Measurements from ENCODE around the gene IL27RA. TPM values are rescaled to one million over a fixed set of nuclear protein-coding genes. Genes with fewer than 3 reads are reported as not detected.

The IL27RA gene
- total RNA-seq, 1 experiment from 2014 or later: 10.2 TPM

DNA sequence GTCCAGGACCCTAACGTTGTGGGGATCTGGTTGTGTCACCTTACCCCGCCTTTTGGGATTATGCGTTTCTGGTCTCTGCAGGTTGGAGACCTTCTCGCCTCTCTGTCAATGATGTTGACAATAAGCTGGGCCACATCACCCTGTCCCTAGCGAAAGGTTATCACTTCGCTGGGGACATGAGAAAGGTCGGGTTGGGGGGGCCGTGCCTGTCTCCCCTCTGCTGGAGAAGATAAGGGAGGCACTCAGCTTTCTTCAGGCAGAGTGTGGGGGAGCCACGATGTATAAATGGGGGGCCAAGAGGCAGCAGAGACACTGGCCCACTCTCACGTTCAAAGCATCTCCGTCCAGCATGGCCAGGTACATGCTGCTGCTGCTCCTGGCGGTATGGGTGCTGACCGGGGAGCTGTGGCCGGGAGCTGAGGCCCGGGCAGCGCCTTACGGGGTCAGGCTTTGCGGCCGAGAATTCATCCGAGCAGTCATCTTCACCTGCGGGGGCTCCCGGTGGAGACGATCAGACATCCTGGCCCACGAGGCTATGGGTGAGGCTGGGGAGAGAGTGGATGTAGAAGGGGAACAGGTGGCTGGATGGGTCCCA, 3.6 kb upstream of the IL27RA start, which contains the start of gene RLN3:
TSS of gene RLN3 (plus strand) at position 293 of the 595 bp plus-strand sequence. CDS start at position 350, 57 bp downstream.
- H3K27ac ChIP-seq (ENCODE audit: low read length): no peak within 1 kb of the TSS
- peaks cover 3% of the 10 kb centered on the region; the same call in 1 of the 2 replicates for H3K4me1 ChIP-seq (ENCODE audit: control insufficient read depth, insufficient read depth, low read length)
- intact Hi-C loops (cut with micrococcal nuclease; ENCODE audit: unreplicated experiment) (no loop called here), in situ Hi-C loops (cut with HindIII; ENCODE audit: low pct_unique_long_range_greater_than_20kb, low sequenced_read_pairs) (no loop called here)
- DNase-seq (ENCODE audit: low read depth, low spot score): no peak
- no peak within 1 kb of the TSS for H3K4me3 ChIP-seq (ENCODE audit: low read depth in 2 of 2, low read length in 2 of 2)
- BruUV-seq (replicated peaks): no TSS peak
- ChIA-PET POLR2A (interaction anchor here (0.5 kb wide), 1 partner anchor 114 kb away, joined by 4 read pairs; no protein-coding TSS in a partner anchor), CTCF (interaction anchor here (0.5 kb wide), 1 partner anchor 167 kb away, joined by 13 read pairs; no protein-coding TSS in a partner anchor)
- no peak for ATAC-seq
- TF ChIP-seq TCF7L2 (IDR thresholded peaks at IDR 0.05; ENCODE audit: low read depth, low read length): no peak
- TF ChIP-seq, protein P1, sequence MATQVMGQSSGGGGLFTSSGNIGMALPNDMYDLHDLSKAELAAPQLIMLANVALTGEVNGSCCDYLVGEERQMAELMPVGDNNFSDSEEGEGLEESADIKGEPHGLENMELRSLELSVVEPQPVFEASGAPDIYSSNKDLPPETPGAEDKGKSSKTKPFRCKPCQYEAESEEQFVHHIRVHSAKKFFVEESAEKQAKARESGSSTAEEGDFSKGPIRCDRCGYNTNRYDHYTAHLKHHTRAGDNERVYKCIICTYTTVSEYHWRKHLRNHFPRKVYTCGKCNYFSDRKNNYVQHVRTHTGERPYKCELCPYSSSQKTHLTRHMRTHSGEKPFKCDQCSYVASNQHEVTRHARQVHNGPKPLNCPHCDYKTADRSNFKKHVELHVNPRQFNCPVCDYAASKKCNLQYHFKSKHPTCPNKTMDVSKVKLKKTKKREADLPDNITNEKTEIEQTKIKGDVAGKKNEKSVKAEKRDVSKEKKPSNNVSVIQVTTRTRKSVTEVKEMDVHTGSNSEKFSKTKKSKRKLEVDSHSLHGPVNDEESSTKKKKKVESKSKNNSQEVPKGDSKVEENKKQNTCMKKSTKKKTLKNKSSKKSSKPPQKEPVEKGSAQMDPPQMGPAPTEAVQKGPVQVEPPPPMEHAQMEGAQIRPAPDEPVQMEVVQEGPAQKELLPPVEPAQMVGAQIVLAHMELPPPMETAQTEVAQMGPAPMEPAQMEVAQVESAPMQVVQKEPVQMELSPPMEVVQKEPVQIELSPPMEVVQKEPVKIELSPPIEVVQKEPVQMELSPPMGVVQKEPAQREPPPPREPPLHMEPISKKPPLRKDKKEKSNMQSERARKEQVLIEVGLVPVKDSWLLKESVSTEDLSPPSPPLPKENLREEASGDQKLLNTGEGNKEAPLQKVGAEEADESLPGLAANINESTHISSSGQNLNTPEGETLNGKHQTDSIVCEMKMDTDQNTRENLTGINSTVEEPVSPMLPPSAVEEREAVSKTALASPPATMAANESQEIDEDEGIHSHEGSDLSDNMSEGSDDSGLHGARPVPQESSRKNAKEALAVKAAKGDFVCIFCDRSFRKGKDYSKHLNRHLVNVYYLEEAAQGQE (IDR thresholded peaks at IDR 0.05; ENCODE audit: insufficient read depth in 1 of 2, low read depth in 2 of 2, low read length in 1 of 2): no peak
- TF ChIP-seq POLR2AphosphoS5 (IDR thresholded peaks at IDR 0.05; ENCODE audit: low read depth, low read length): no peak
- TF ChIP-seq, protein P2, sequence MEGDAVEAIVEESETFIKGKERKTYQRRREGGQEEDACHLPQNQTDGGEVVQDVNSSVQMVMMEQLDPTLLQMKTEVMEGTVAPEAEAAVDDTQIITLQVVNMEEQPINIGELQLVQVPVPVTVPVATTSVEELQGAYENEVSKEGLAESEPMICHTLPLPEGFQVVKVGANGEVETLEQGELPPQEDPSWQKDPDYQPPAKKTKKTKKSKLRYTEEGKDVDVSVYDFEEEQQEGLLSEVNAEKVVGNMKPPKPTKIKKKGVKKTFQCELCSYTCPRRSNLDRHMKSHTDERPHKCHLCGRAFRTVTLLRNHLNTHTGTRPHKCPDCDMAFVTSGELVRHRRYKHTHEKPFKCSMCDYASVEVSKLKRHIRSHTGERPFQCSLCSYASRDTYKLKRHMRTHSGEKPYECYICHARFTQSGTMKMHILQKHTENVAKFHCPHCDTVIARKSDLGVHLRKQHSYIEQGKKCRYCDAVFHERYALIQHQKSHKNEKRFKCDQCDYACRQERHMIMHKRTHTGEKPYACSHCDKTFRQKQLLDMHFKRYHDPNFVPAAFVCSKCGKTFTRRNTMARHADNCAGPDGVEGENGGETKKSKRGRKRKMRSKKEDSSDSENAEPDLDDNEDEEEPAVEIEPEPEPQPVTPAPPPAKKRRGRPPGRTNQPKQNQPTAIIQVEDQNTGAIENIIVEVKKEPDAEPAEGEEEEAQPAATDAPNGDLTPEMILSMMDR (IDR thresholded peaks at IDR 0.05): no peak
- TF ChIP-seq SIN3A (IDR thresholded peaks at IDR 0.05; ENCODE audit: borderline replicate concordance, insufficient read depth, low read depth, low read length): no peak
- no peaks in the 10 kb centered on the region for H3K27me3 ChIP-seq (ENCODE audit: control insufficient read depth, insufficient read depth, low read length)
- no peaks in the 10 kb centered on the region for H3K9me3 ChIP-seq (ENCODE audit: control insufficient read depth, insufficient read depth, low read depth, low read length)
- no peaks in the 10 kb centered on the region; the same call in 1 of the 2 replicates for H3K36me3 ChIP-seq (ENCODE audit: control insufficient read depth, insufficient read depth, low read length)

DNA sequence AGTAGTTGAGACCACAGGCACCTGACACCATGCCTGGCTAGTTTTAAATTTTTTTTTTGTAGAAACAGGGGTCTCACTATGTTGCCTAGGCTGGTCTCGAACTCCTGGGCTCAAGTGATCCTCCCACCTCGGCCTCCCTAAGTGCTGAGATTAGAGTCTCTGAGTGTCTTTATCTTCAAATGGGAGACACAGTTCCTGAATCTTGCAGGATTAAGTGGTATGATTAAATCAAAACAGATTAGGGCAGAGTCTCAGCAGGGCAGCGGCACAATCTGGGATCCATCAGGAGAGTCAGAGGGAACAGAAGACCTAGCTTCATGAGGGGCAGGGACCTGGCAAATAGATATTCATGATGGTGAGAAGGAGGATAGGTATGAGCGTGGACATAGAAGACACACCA, 2.7 kb upstream of the IL27RA start:
- H3K27me3 ChIP-seq (ENCODE audit: control insufficient read depth, insufficient read depth, low read length): no peaks in the 10 kb centered on the region
- no peaks in the 10 kb centered on the region for H3K4me1 ChIP-seq (ENCODE audit: control insufficient read depth, insufficient read depth, low read length)
- H3K9me3 ChIP-seq (ENCODE audit: control insufficient read depth, insufficient read depth, low read depth, low read length): no peaks in the 10 kb centered on the region
- TF ChIP-seq, protein P1 (IDR thresholded peaks at IDR 0.05; ENCODE audit: insufficient read depth in 1 of 2, low read depth in 2 of 2, low read length in 1 of 2): no peak
- TF ChIP-seq POLR2AphosphoS5 (IDR thresholded peaks at IDR 0.05; ENCODE audit: low read depth, low read length) (no peak), TCF7L2 (IDR thresholded peaks at IDR 0.05; ENCODE audit: low read depth, low read length) (no peak), SIN3A (IDR thresholded peaks at IDR 0.05; ENCODE audit: borderline replicate concordance, insufficient read depth, low read depth, low read length) (no peak)
- TF ChIP-seq, protein P2 (IDR thresholded peaks at IDR 0.05): no peak
- H3K36me3 ChIP-seq (ENCODE audit: control insufficient read depth, insufficient read depth, low read length): no peaks in the 10 kb centered on the region; the same call in 1 of the 2 replicates
- H3K27ac ChIP-seq (ENCODE audit: low read length): no peak overlapping the region
- DNase-seq (ENCODE audit: low read depth, low spot score) (no peak), ATAC-seq (no peak)
- no peak overlapping the region for H3K4me3 ChIP-seq (ENCODE audit: low read depth in 2 of 2, low read length in 2 of 2)
- CTCF ChIA-PET: interaction anchor here (0.6 kb wide), 1 partner anchor 22 kb away, joined by 3 read pairs; no protein-coding TSS in a partner anchor
- POLR2A ChIA-PET: no interaction called here
- intact Hi-C loops (cut with micrococcal nuclease; ENCODE audit: unreplicated experiment) (no loop called here), in situ Hi-C loops (cut with HindIII; ENCODE audit: low pct_unique_long_range_greater_than_20kb, low sequenced_read_pairs) (no loop called here)
- BruUV-seq (replicated peaks): no TSS peak

All from Panc1 (cell line).